Mesenteric fat pad (tissue), 1 donor: ENCODE measurements around the gene SH2D6. TPM values are rescaled to one million over a fixed set of nuclear protein-coding genes. Genes with fewer than 3 reads are reported as not detected.
"Not testable (repeated sequence)": the region's sequence is repeated elsewhere in the genome, so short reads cannot be mapped to it uniquely, and the experiment has no call there.

Source experiments
- DNase-seq: peaks from one replicate; pipeline ENCODE4 v3.0.0-alpha.2; 2020; ENCODE audit warnings: low spot score
- total RNA-seq: library from RNA; stranded (reverse); fragmentation: NEBNext Ultra II Directional; extraction: Animal tissue kit (Norgen Biotek cat#: 25700); gene quantifications from one replicate; pipeline ENCODE4 v1.2.1, GENCODE V29; 2021
- donor health status: DM: yes; HTN: yes; CAD: no.

Gene SH2D6
- total RNA-seq, 1 donor from 2014 or later: not detected

GRCh38 chr2:85439025-85439472, 20.5 kb downstream of the SH2D6 start:
- DNase-seq: no peak

GRCh38 chr2:85439569-85439968, 21.1 kb downstream of the SH2D6 start:
- not testable (repeated sequence) for DNase-seq

GRCh38 chr2:85439986-85440385, 21.5 kb downstream of the SH2D6 start:
- no peak for DNase-seq

GRCh38 chr2:85440729-85441128, 22.2 kb downstream of the SH2D6 start:
- DNase-seq: no peak

GRCh38 chr2:85441864-85442263, 23.4 kb downstream of the SH2D6 start:
- no peak for DNase-seq

- no peak for DNase-seq
Measured at GRCh38 chr2:85444629-85445172, 26.2 kb downstream of the SH2D6 start.

GRCh38 chr2:85445316-85446295, 27.1 kb downstream of the SH2D6 start:
- DNase-seq: no peak

- DNase-seq: no peak
Measured at GRCh38 chr2:85446296-85447221, 28.0 kb downstream of the SH2D6 start.

- DNase-seq: no peak
Measured at GRCh38 chr2:85447222-85447585, 28.7 kb downstream of the SH2D6 start.

GRCh38 chr2:85448461-85449213, 30.1 kb downstream of the SH2D6 start:
- no peak for DNase-seq

- no peak for DNase-seq
Measured at GRCh38 chr2:85449214-85449588, 30.7 kb downstream of the SH2D6 start.

GRCh38 chr2:85452237-85452636, 33.7 kb downstream of the SH2D6 start:
- no peak for DNase-seq

- no peak for DNase-seq
Measured at GRCh38 chr2:85453571-85453970, 35.1 kb downstream of the SH2D6 start.

GRCh38 chr2:85455552-85456090, 37.1 kb downstream of the SH2D6 start:
- DNase-seq: no peak

- DNase-seq: no peak
Measured at GRCh38 chr2:85457043-85457442, 38.5 kb downstream of the SH2D6 start.

- no peak for DNase-seq
Measured at GRCh38 chr2:85457877-85458316, 39.4 kb downstream of the SH2D6 start.

GRCh38 chr2:85458601-85459563, 40.4 kb downstream of the SH2D6 start:
- no peak for DNase-seq

GRCh38 chr2:85459771-85460170, 41.3 kb downstream of the SH2D6 start:
- no peak for DNase-seq

GRCh38 chr2:85462322-85462721, 43.8 kb downstream of the SH2D6 start:
- no peak for DNase-seq
